ENCODE measurements around the gene WNT7B. TPM values are rescaled to one million over a fixed set of nuclear protein-coding genes. Genes with fewer than 3 reads are reported as not detected.
A peak's percentile ranks its signal among the peaks of the same experiment; 100 is the strongest.
"Not testable (repeated sequence)": the region's sequence is repeated elsewhere in the genome, so short reads cannot be mapped to it uniquely, and the experiment has no call there.

WNT7B gene
- total RNA-seq, 2 experiments from 2014 or later = not detected

DNA sequence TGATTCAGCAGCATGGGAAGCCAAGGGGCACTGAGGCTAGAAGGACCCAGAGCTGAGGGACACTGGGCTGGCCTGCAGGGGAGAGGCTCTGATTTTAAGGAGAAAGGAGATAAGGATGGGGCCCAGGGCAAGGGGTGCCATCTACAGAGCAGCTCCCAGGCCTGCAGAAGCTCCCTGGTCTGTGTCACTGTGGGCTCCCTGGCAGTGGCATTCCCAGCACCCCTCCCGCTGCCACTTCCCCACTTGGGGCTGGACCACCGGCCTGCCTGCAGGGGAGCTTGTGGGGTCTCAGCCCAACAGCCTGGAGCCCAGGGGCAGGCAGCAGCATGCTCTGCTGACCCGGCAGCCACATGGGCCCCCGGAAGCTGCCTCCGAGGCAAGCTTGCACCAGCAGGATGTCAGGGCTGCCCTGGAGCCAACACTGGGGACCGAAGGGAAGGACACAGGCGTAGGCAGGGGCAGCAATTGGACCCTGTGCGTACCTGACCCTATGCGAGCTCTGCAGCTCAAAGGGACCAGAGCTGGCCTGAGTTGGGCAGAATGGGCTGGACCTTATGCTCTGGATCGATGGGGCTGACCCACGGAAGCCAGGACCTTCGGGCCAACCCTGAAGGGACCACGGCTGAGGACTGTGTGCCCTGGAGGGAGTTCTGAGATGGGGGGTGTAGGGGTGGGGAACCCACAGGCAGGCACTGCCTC lies 35.4 kb upstream of the WNT7B start:
- Mint-ChIP-seq H3K27me3 (peaks cover 2% of the 10 kb centered on the region), H3K4me1 (peaks cover 4% of the 10 kb centered on the region), H3K4me3 (no peak overlapping the region), H3K27ac (no peak overlapping the region), H3K36me3 (no peaks in the 10 kb centered on the region), H3K9me3 (no peaks in the 10 kb centered on the region)
- POLR2A ChIA-PET = interaction anchor here (0.7 to 1.9 kb wide), 4 partner anchors 24 to 324 kb away, joined by 3 to 16 read pairs (median 3); no protein-coding TSS in a partner anchor
- peak; percentile 28 for DNase-seq
- ATAC-seq (ENCODE audit: low read depth) = no peak

- DNase-seq = peak; percentile 31
- ATAC-seq (ENCODE audit: low read depth) = no peak
- Mint-ChIP-seq H3K4me3 (no peak overlapping the region), H3K4me1 (peaks cover 4% of the 10 kb centered on the region), H3K27ac (no peak overlapping the region), H3K27me3 (peaks cover 2% of the 10 kb centered on the region), H3K9me3 (no peaks in the 10 kb centered on the region), H3K36me3 (no peaks in the 10 kb centered on the region)
- POLR2A ChIA-PET = no interaction called here
Measured at GRCh38 chr22:46011627-46012181, 34.7 kb upstream of the WNT7B start.

DNA sequence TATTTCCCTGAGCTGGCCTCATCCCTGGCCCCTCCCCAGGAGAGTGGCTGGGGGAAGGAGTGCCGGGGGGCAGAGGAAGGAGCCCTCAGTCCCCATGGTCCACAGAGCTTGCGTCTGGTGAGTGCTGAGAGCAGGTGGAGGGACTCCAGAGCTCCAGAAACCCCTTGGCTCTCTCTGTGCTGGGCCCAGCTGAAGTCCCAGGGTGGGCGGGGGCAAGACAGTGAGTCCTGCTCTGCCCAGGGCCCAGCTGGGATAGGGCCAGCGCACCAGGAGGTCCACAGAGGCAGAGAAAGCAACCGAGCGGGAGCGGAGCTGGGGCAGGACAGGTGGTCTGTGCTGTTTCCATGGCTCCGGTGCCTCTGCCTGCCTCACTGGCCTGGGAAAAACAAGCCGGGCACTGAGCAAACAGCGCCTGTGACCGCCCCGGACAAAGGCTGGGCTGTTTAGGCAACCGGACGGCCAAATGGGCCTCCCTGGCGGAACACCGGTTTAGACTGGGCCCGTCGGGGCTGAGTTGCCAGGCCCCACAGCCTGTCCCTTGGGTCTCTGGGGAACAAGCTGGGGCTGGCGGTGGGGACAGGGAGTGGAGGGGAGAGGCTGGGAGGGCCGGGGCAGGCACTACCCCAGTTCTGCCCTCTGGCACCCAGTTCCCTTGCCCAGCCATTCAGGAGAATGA lies 34.1 kb upstream of the WNT7B start:
- peaks cover 2% of the 10 kb centered on the region for H3K27me3 Mint-ChIP-seq
- no peaks in the 10 kb centered on the region for H3K36me3 Mint-ChIP-seq
- H3K4me3 Mint-ChIP-seq = no peak overlapping the region
- ATAC-seq (ENCODE audit: low read depth) (no peak), DNase-seq (peak; percentile 28)
- peaks cover 6% of the 10 kb centered on the region for H3K4me1 Mint-ChIP-seq
- H3K27ac Mint-ChIP-seq = no peak overlapping the region
- POLR2A ChIA-PET = no interaction called here
- no peaks in the 10 kb centered on the region for H3K9me3 Mint-ChIP-seq

DNA sequence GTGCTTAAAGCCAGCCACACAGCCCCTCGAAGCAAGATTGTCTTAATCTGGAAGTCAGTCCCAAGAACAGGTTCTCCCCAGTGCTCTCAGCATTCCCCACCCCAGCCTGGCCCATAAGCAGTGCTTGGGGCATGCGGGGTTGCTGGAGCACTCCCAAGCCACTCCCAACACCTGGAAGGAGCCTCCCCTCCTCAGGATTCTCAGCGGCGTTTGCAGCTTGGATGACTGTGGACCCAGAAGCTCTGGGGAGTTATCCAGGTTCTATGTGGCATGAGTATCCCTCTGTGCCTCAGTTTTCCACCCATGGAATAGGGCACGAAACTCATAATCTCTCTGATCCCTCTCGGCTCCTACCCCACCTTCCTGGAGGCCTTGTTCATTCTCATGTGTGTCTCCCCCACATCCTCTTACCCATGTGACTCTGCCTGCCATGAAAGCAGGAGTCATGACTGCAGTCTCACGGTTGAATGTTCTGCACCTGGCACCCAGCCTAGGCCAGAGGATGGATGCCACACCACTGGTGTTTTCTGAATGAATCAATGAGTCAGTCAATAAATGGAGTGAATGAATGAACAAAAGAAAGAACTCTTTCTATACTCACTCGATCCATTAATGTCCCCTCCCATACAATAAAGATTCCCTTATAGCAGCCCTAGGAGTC lies 33.4 kb upstream of the WNT7B start:
- no peak overlapping the region for H3K4me3 Mint-ChIP-seq
- H3K4me1 Mint-ChIP-seq = peaks cover 8% of the 10 kb centered on the region
- H3K9me3 Mint-ChIP-seq = no peaks in the 10 kb centered on the region
- H3K27ac Mint-ChIP-seq = no peak overlapping the region
- POLR2A ChIA-PET = no interaction called here
- H3K27me3 Mint-ChIP-seq = peaks cover 2% of the 10 kb centered on the region
- no peak for ATAC-seq (ENCODE audit: low read depth)
- DNase-seq = peak; percentile 17
- H3K36me3 Mint-ChIP-seq = no peaks in the 10 kb centered on the region

- ATAC-seq (ENCODE audit: low read depth) (no peak), DNase-seq (peak; percentile 27)
- peaks cover 11% of the 10 kb centered on the region for H3K4me1 Mint-ChIP-seq
- H3K27ac Mint-ChIP-seq = no peak overlapping the region
- no peak overlapping the region for H3K4me3 Mint-ChIP-seq
- POLR2A ChIA-PET = no interaction called here
- no peaks in the 10 kb centered on the region for H3K36me3 Mint-ChIP-seq
- no peaks in the 10 kb centered on the region for H3K9me3 Mint-ChIP-seq
- H3K27me3 Mint-ChIP-seq = peaks cover 2% of the 10 kb centered on the region
Measured at GRCh38 chr22:46009730-46010129, 32.8 kb upstream of the WNT7B start.

- peak; percentile 21 for DNase-seq
- Mint-ChIP-seq H3K9me3 (no peaks in the 10 kb centered on the region), H3K36me3 (no peaks in the 10 kb centered on the region), H3K4me1 (peaks cover 18% of the 10 kb centered on the region), H3K27me3 (peaks cover 2% of the 10 kb centered on the region), H3K4me3 (no peak overlapping the region), H3K27ac (no peak overlapping the region)
- POLR2A ChIA-PET = no interaction called here
- ATAC-seq (ENCODE audit: low read depth) = no peak
Measured at GRCh38 chr22:46008836-46009596, 32.1 kb upstream of the WNT7B start.

GRCh38 chr22:46008291-46008690 lies 31.3 kb upstream of the WNT7B start:
- Mint-ChIP-seq H3K9me3 (no peaks in the 10 kb centered on the region), H3K27me3 (peaks cover 2% of the 10 kb centered on the region), H3K4me3 (no peak overlapping the region), H3K27ac (no peak overlapping the region), H3K36me3 (no peaks in the 10 kb centered on the region), H3K4me1 (peaks cover 18% of the 10 kb centered on the region)
- DNase-seq (no peak), ATAC-seq (ENCODE audit: low read depth) (no peak)
- POLR2A ChIA-PET = interaction anchor here (0.8 kb wide), 1 partner anchor 109 kb away, joined by 3 read pairs; no protein-coding TSS in a partner anchor

GRCh38 chr22:46007848-46008261 lies 30.9 kb upstream of the WNT7B start:
- Mint-ChIP-seq H3K36me3 (no peaks in the 10 kb centered on the region), H3K27me3 (peaks cover 2% of the 10 kb centered on the region), H3K27ac (no peak overlapping the region), H3K9me3 (no peaks in the 10 kb centered on the region), H3K4me3 (no peak overlapping the region), H3K4me1 (peaks cover 16% of the 10 kb centered on the region)
- DNase-seq = no peak
- no peak for ATAC-seq (ENCODE audit: low read depth)
- POLR2A ChIA-PET = interaction anchor here (0.8 kb wide), 1 partner anchor 109 kb away, joined by 3 read pairs; no protein-coding TSS in a partner anchor

- DNase-seq (peak; percentile 37), ATAC-seq (ENCODE audit: low read depth) (no peak)
- Mint-ChIP-seq H3K27me3 (peaks cover 2% of the 10 kb centered on the region), H3K9me3 (no peaks in the 10 kb centered on the region), H3K4me1 (peaks cover 16% of the 10 kb centered on the region), H3K27ac (no peak overlapping the region), H3K4me3 (no peak overlapping the region), H3K36me3 (no peaks in the 10 kb centered on the region)
- POLR2A ChIA-PET = interaction anchor here (1.2 to 3.2 kb wide), 6 partner anchors 10 to 109 kb away, joined by 5 to 21 read pairs (median 7); no protein-coding TSS in a partner anchor
Measured at GRCh38 chr22:46007003-46007847, 30.3 kb upstream of the WNT7B start.

GRCh38 chr22:46006379-46007002 lies 29.5 kb upstream of the WNT7B start:
- no peak overlapping the region for H3K27ac Mint-ChIP-seq
- H3K4me3 Mint-ChIP-seq = no peak overlapping the region
- H3K4me1 Mint-ChIP-seq = peaks cover 16% of the 10 kb centered on the region
- no peaks in the 10 kb centered on the region for H3K9me3 Mint-ChIP-seq
- POLR2A ChIA-PET = interaction anchor here (0.6 to 3.2 kb wide), 9 partner anchors 9 to 671 kb away, joined by 3 to 21 read pairs (median 5); no protein-coding TSS in a partner anchor
- peak; percentile 93 for DNase-seq
- no peaks in the 10 kb centered on the region for H3K36me3 Mint-ChIP-seq
- peaks cover 2% of the 10 kb centered on the region for H3K27me3 Mint-ChIP-seq
- peak; percentile 71 for ATAC-seq (ENCODE audit: low read depth)

DNA sequence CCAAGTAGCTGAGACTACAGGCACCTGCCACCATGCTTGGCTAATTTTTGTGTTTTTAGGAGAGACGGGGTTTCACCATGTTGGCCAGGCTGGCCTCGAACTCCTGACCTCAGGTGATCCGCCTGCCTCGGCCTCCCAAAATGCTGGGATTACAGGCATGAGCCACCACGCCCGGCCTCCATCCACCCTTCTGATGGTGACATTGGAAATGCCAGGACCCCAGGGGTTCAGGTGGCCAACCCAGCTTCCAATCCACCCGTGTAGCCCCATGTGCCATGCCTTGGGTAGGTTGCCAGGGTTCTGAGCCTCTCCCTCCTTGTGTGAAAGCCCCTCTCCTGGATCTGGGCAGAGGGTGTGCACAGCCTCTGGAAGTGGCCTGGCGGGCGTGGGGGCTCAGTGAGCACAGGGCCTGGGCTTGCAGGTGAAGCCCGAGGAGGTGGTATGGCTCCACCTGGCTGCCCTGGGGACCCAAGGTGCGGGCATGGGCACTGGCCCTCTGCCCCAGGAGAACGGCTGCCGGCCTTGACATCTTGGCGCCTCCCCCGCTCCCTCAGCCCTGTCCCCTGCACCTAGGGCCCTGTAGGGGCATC lies 28.2 kb upstream of the WNT7B start:
- Mint-ChIP-seq H3K27ac (peak overlapping the region; percentile 98), H3K4me1 (peaks cover 16% of the 10 kb centered on the region)
- POLR2A ChIA-PET = interaction anchor here (1.6 to 3.2 kb wide), 2 partner anchors 31 to 67 kb away, joined by 5 to 21 read pairs; no protein-coding TSS in a partner anchor
- H3K4me3 Mint-ChIP-seq; ATAC-seq (ENCODE audit: low read depth); H3K27me3 Mint-ChIP-seq; H3K9me3 Mint-ChIP-seq; H3K36me3 Mint-ChIP-seq: not testable (repeated sequence)
- DNase-seq = peak; percentile 29

Measured in activated naive CD8-positive, alpha-beta T cell treated with anti-CD3 and anti-CD28 coated beads, Interleukin-2, amount 10 ng/mL, durations not matched to agents 7 days and 5 days (primary cell).